Common myeloid progenitor, CD34-positive (primary cell): ENCODE measurements around the gene ZNF513.

Experiments
- CTCF ChIA-PET: fragments of 350-600 bp; sonication (Branson Sonifier 250); formaldehyde crosslinking; loops from one replicate; lab custom pipeline; 2021; ENCODE audit warnings: antibody characterized with exemption; lab: Charles Lee
- POLR2A ChIA-PET: fragments of 350-600 bp; sonication (Branson Sonifier 250); formaldehyde crosslinking; loops from one replicate; lab custom pipeline; 2021; ENCODE audit warnings: antibody characterized with exemption; lab: Charles Lee
- DNase-seq, 3 donors: peaks; one replicate each; pipeline versions ENCODE4 v3.0.0 to v3.0.0-alpha.2; 2013
- H3K27ac ChIP-seq, 2 experiments: 1 replicate in 1 of 2; 2 replicates in 1 of 2; pipeline ENCODE4 v1.7.0; 2013; ENCODE audit warnings: inconsistent platforms in 2 of 2, low read length in 2 of 2, mild to moderate bottlenecking in 2 of 2, low read depth in 1 of 2, moderate library complexity in 1 of 2; ENCODE audit not compliant: severe bottlenecking in 2 of 2, insufficient read depth in 1 of 2, poor library complexity in 1 of 2
- H3K27me3 ChIP-seq, 5 experiments: replicated peaks in 2 of 5; 1 replicate in 3 of 5; 2 replicates in 2 of 5; pipeline versions ENCODE4 v1.6.1 to v1.7.0; 2013; ENCODE audit warnings: low read length in 4 of 5, mild to moderate bottlenecking in 2 of 5, moderate library complexity in 2 of 5, inconsistent platforms in 1 of 5; ENCODE audit not compliant: insufficient read depth in 5 of 5, control insufficient read depth in 4 of 5
- H3K36me3 ChIP-seq, 4 experiments: 1 replicate in 2 of 4; 2 replicates in 2 of 4; pipeline versions ENCODE4 v1.6.1 to v1.7.0; 2013; ENCODE audit warnings: low read length in 3 of 4, control low read depth in 1 of 4, mild to moderate bottlenecking in 1 of 4; ENCODE audit not compliant: control insufficient read depth in 4 of 4, insufficient read depth in 4 of 4
- H3K4me1 ChIP-seq, 4 experiments: 1 replicate in 3 of 4; 2 replicates in 1 of 4; pipeline versions ENCODE4 v1.6.1 to v1.7.1; 2013; ENCODE audit warnings: low read length in 3 of 4, mild to moderate bottlenecking in 3 of 4, control low read depth in 1 of 4, inconsistent platforms in 1 of 4, moderate library complexity in 1 of 4; ENCODE audit not compliant: control insufficient read depth in 4 of 4, insufficient read depth in 4 of 4; ENCODE audit errors: control extremely low read depth in 1 of 4
- H3K4me3 ChIP-seq, 7 experiments: 1 replicate in 4 of 7; 2 replicates in 3 of 7; pipeline versions ENCODE4 v1.5.1 to v1.7.0; 2013; ENCODE audit warnings: mild to moderate bottlenecking in 7 of 7, low read length in 6 of 7, moderate library complexity in 6 of 7, inconsistent platforms in 2 of 7, low read depth in 2 of 7, control low read depth in 1 of 7; ENCODE audit not compliant: insufficient read depth in 4 of 7, control insufficient read depth in 1 of 7; ENCODE audit errors: extremely low read depth in 1 of 7
- H3K9me3 ChIP-seq, 5 experiments: 1 replicate in 4 of 5; 2 replicates in 1 of 5; pipeline versions ENCODE4 v1.6.1 to v1.7.1; 2013; ENCODE audit warnings: low read length in 4 of 5, mild to moderate bottlenecking in 2 of 5, inconsistent platforms in 1 of 5, low read depth in 1 of 5, moderate library complexity in 1 of 5; ENCODE audit not compliant: control insufficient read depth in 4 of 5, insufficient read depth in 2 of 5; ENCODE audit errors: control extremely low read depth in 1 of 5
- WGBS: methylation state at CpG from one replicate; pipeline ENCODE4 v1.1.5; 2013; ENCODE audit not compliant: insufficient coverage; 5-methylcytosine and 5-hydroxymethylcytosine counted together

The ZNF513 gene

GRCh38 chr2:27335311-27335710 is 45.2 kb downstream of the ZNF513 start:
- ChIA-PET POLR2A (no interaction called here), CTCF (interaction anchor here (1.4 kb wide), 1 partner anchor 9 kb away, joined by 5 read pairs; no protein-coding TSS in a partner anchor)
- 100% methylated on average over 2 of the region's 3 CpGs for WGBS
- H3K4me1 ChIP-seq = no peaks in the 10 kb centered on the region
- no peak for DNase-seq
- no peaks in the 10 kb centered on the region for H3K27me3 ChIP-seq
- H3K4me3 ChIP-seq = no peak overlapping the region
- H3K9me3 ChIP-seq = no peaks in the 10 kb centered on the region
- H3K36me3 ChIP-seq = peaks cover 33 to 81% (median 61%) of the 10 kb centered on the region in 4 experiments
- H3K27ac ChIP-seq = peak overlapping the region in 1 of 2 experiments; percentile 17
